Measurements from ENCODE around the gene TRIP4. TPM values are rescaled to one million over a fixed set of nuclear protein-coding genes. Genes with fewer than 3 reads are reported as not detected.

Gene TRIP4
- total RNA-seq, 4 donors from 2014 or later = 1.9 to 5.3 (median 3.4) TPM

- DNase-seq (peak; percentile 19 to 28), ATAC-seq (no peak)
- H3K4me1 ChIP-seq = peaks cover 68% of the 10 kb centered on the region in 2 donors
- no peaks in the 10 kb centered on the region for H3K27me3 ChIP-seq
- no peak for TF ChIP-seq POLR2A (IDR thresholded peaks at IDR 0.05)
- TF ChIP-seq CTCF (IDR thresholded peaks at IDR 0.05 in 4 of 5, conservative IDR thresholded peaks at IDR 0.05 in 1 of 5) = no peak
- in situ Hi-C loops (cut with MboI; ENCODE audit: low sequenced_read_pairs in 4 of 4) (no loop called here), intact Hi-C loops (cut with DNase I; ENCODE audit: low total_unique reads) (loop anchor here (5.0 kb wide), 3 partner anchors 77 to 373 kb away; partner anchors contain the start of genes PPIB and TRIP4)
- no peak overlapping the region for H3K4me3 ChIP-seq
- peak overlapping the region in 3 of 4 donors; percentile 32 to 69 (median 51) for H3K27ac ChIP-seq
- H3K36me3 ChIP-seq = no peaks in the 10 kb centered on the region
- no peaks in the 10 kb centered on the region for H3K9me3 ChIP-seq
These were observed 76.8 kb downstream of the TRIP4 start for GRCh38 chr15:64464276-64465005.

GRCh38 chr15:64466408-64467141 is 78.9 kb downstream of the TRIP4 start:
- ATAC-seq = no peak
- in situ Hi-C loops (cut with MboI; ENCODE audit: low sequenced_read_pairs in 4 of 4) = no loop called here

GRCh38 chr15:64472161-64472560 is 84.5 kb downstream of the TRIP4 start:
- in situ Hi-C loops (cut with MboI; ENCODE audit: low sequenced_read_pairs in 4 of 4) = no loop called here
- intact Hi-C loops (cut with DNase I; ENCODE audit: low total_unique reads) = no loop called here
- no peak overlapping the region for H3K27ac ChIP-seq
- no peaks in the 10 kb centered on the region for H3K36me3 ChIP-seq
- DNase-seq = no peak
- H3K4me3 ChIP-seq = no peak overlapping the region
- H3K9me3 ChIP-seq = no peaks in the 10 kb centered on the region
- no peak for TF ChIP-seq POLR2A (IDR thresholded peaks at IDR 0.05)
- TF ChIP-seq CTCF (IDR thresholded peaks at IDR 0.05 in 4 of 5, conservative IDR thresholded peaks at IDR 0.05 in 1 of 5) = no peak
- H3K27me3 ChIP-seq = no peaks in the 10 kb centered on the region
- ATAC-seq = no peak
- H3K4me1 ChIP-seq = peaks cover 5 to 6% of the 10 kb centered on the region in 2 donors

More at GRCh38 chr15:64466408-64467141, 78.9 kb downstream of the TRIP4 start:
- TF ChIP-seq CTCF (IDR thresholded peaks at IDR 0.05 in 4 of 5, conservative IDR thresholded peaks at IDR 0.05 in 1 of 5) (no peak), POLR2A (IDR thresholded peaks at IDR 0.05) (no peak)
- no peak for DNase-seq
- Histone ChIP-seq H3K27ac (peak overlapping the region in 1 of 4 donors; percentile 6), H3K27me3 (no peaks in the 10 kb centered on the region), H3K4me3 (no peak overlapping the region), H3K36me3 (no peaks in the 10 kb centered on the region), H3K4me1 (peaks cover 61% of the 10 kb centered on the region in 2 donors), H3K9me3 (no peaks in the 10 kb centered on the region)
- intact Hi-C loops (cut with DNase I; ENCODE audit: low total_unique reads) = no loop called here

GRCh38 chr15:64474846-64475245 is 87.2 kb downstream of the TRIP4 start:
- no peaks in the 10 kb centered on the region for H3K9me3 ChIP-seq
- in situ Hi-C loops (cut with MboI; ENCODE audit: low sequenced_read_pairs in 4 of 4) = no loop called here
- H3K4me1 ChIP-seq = peaks cover 0 to 4% of the 10 kb centered on the region in 2 donors
- intact Hi-C loops (cut with DNase I; ENCODE audit: low total_unique reads) = no loop called here
- no peak for DNase-seq
- TF ChIP-seq POLR2A (IDR thresholded peaks at IDR 0.05) = no peak
- TF ChIP-seq CTCF (IDR thresholded peaks at IDR 0.05 in 4 of 5, conservative IDR thresholded peaks at IDR 0.05 in 1 of 5) = no peak
- no peaks in the 10 kb centered on the region for H3K36me3 ChIP-seq
- H3K27me3 ChIP-seq = no peaks in the 10 kb centered on the region
- H3K27ac ChIP-seq = no peak overlapping the region
- no peak overlapping the region for H3K4me3 ChIP-seq
- no peak for ATAC-seq

Data from gastrocnemius medialis (tissue), 4 donors.